Measurements from ENCODE around the gene SLC38A3.

SLC38A3 gene

DNA sequence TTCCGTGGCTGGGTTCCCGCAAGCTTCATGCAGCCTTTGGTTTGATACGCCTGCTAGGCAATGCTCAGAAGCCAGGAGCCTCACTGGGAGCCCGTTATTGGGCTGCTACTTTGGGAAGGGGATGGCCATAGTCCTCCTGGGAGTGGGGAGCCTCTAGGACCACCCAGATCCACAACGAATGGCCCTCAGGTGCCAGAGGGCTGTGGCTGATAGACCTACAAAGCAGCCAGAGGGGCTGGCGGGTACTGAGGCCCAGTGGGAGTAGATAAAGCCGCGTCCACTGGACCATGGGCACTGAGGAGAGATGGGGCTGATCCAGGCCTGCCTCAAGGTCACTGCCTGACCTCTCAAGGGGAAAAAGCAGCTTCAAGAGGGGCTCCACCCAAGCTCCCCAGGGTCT, 12.9 kb upstream of the SLC38A3 start:
- TF ChIP-seq, protein P1, sequence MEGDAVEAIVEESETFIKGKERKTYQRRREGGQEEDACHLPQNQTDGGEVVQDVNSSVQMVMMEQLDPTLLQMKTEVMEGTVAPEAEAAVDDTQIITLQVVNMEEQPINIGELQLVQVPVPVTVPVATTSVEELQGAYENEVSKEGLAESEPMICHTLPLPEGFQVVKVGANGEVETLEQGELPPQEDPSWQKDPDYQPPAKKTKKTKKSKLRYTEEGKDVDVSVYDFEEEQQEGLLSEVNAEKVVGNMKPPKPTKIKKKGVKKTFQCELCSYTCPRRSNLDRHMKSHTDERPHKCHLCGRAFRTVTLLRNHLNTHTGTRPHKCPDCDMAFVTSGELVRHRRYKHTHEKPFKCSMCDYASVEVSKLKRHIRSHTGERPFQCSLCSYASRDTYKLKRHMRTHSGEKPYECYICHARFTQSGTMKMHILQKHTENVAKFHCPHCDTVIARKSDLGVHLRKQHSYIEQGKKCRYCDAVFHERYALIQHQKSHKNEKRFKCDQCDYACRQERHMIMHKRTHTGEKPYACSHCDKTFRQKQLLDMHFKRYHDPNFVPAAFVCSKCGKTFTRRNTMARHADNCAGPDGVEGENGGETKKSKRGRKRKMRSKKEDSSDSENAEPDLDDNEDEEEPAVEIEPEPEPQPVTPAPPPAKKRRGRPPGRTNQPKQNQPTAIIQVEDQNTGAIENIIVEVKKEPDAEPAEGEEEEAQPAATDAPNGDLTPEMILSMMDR (IDR thresholded peaks at IDR 0.05; ENCODE audit: low read depth, low read length) = no peak
- Histone ChIP-seq H3K4me3 (ENCODE audit: low read depth, low read length) (no peak overlapping the region), H3K9me3 (no peaks in the 10 kb centered on the region), H3K36me3 (no peaks in the 10 kb centered on the region), H3K4me1 (no peaks in the 10 kb centered on the region), H3K27me3 (peaks cover 20% of the 10 kb centered on the region)
- no peak for DNase-seq

DNA sequence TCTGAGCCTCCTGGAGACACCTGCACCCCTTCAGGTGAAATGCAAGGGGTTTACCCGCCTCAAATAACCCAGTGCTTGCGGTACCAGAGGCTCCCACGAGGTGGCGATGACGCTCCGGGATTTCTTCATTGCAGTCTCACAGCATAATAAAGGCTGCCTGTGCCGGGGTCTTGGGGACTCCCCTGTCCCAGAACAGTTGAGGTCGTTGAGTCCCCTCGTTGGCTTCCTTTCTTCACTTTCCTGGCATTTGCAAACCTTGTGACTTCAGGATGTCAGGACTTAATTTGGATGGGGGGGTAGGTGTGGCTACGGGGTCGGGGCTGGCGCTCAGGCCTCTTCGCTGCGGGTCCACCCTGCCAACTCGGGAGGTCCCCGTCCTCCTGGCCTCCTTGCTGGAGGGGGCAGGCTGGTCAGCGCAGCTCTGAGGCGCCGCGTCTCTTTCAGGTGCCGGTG, 12.4 kb upstream of the SLC38A3 start:
- Histone ChIP-seq H3K27me3 (peaks cover 20% of the 10 kb centered on the region), H3K4me1 (no peaks in the 10 kb centered on the region), H3K4me3 (ENCODE audit: low read depth, low read length) (no peak overlapping the region), H3K9me3 (no peaks in the 10 kb centered on the region), H3K36me3 (no peaks in the 10 kb centered on the region)
- peak; percentile 64 for DNase-seq
- TF ChIP-seq, protein P1 (IDR thresholded peaks at IDR 0.05; ENCODE audit: low read depth, low read length) = peak; percentile 77

DNA sequence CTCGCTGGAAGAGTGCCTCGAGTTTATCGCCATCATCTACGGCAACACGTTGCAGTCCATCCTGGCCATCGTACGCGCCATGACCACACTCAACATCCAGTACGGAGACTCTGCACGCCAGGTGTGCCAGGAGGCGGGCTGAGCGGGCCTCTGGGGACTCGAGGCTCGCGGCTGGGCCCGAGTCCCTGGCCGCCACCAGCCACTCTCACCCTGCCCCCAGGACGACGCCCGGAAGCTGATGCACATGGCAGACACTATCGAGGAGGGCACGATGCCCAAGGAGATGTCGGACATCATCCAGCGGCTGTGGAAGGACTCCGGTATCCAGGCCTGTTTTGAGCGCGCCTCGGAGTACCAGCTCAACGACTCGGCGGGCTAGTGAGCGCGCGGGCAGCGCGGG, 11.8 kb upstream of the SLC38A3 start:
- peaks cover 20% of the 10 kb centered on the region for H3K27me3 ChIP-seq
- H3K4me1 ChIP-seq = no peaks in the 10 kb centered on the region
- DNase-seq = no peak
- TF ChIP-seq, protein P1 (IDR thresholded peaks at IDR 0.05; ENCODE audit: low read depth, low read length) = no peak
- no peak overlapping the region for H3K4me3 ChIP-seq (ENCODE audit: low read depth, low read length)
- no peaks in the 10 kb centered on the region for H3K9me3 ChIP-seq
- H3K36me3 ChIP-seq = no peaks in the 10 kb centered on the region

DNA sequence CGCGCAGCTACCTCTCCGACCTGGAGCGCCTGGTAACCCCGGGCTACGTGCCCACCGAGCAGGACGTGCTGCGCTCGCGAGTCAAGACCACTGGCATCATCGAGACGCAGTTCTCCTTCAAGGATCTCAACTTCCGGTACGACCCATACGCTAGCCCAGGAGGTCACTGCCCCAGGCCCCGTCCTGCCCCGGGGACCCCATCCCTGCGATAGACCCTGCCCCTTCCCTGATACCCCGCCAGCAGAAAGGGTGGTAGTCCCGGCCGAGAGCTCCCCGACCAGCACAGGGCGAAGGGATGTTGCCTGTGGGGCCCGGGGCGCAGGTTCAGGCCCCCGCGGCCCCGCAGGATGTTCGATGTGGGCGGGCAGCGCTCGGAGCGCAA, 11.3 kb upstream of the SLC38A3 start:
- no peaks in the 10 kb centered on the region for H3K4me1 ChIP-seq
- H3K36me3 ChIP-seq = no peaks in the 10 kb centered on the region
- H3K9me3 ChIP-seq = no peaks in the 10 kb centered on the region
- DNase-seq = no peak
- H3K4me3 ChIP-seq (ENCODE audit: low read depth, low read length) = no peak overlapping the region
- H3K27me3 ChIP-seq = peaks cover 20% of the 10 kb centered on the region
- TF ChIP-seq, protein P1 (IDR thresholded peaks at IDR 0.05; ENCODE audit: low read depth, low read length) = no peak

DNA sequence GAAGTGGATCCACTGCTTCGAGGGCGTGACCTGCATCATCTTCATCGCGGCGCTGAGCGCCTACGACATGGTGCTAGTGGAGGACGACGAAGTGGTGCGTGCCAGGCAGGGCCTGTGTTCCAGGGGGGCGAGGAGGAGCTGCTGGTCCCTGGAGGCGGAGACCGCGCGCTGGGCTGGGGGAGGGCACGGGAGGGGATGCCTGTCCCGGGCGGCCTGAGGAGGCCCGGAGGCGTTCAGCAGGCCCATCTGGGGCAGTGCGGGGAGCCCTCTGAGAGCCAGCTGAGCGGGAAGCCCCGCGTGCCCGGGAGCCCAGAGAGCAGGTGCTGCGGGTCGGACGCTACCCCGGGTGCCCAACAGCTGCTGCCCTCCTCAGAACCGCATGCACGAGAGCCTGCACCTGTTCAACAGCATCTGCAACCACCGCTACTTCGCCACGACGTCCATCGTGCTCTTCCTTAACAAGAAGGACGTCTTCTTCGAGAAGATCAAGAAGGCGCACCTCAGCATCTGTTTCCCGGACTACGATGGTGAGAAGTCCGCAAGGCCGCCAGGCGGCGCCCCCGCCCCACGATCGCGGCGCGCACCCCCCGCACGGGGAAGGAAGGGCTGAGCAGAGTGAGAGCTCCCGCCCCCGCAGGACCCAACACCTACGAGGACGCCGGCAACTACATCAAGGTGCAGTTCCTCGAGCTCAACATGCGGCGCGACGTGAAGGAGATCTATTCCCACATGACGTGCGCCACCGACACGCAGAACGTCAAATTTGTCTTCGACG, 10.8 kb upstream of the SLC38A3 start:
- H3K4me1 ChIP-seq = no peaks in the 10 kb centered on the region
- TF ChIP-seq, protein P1 (IDR thresholded peaks at IDR 0.05; ENCODE audit: low read depth, low read length) = peak; percentile 65
- H3K9me3 ChIP-seq = no peaks in the 10 kb centered on the region
- DNase-seq = peak; percentile 61
- peaks cover 20% of the 10 kb centered on the region for H3K27me3 ChIP-seq
- no peaks in the 10 kb centered on the region for H3K36me3 ChIP-seq
- no peak overlapping the region for H3K4me3 ChIP-seq (ENCODE audit: low read depth, low read length)

GRCh38 chr3:50194903-50195500, 10.1 kb upstream of the SLC38A3 start:
- Histone ChIP-seq H3K27me3 (peaks cover 20% of the 10 kb centered on the region), H3K9me3 (no peaks in the 10 kb centered on the region), H3K4me3 (ENCODE audit: low read depth, low read length) (no peak overlapping the region), H3K36me3 (no peaks in the 10 kb centered on the region), H3K4me1 (no peaks in the 10 kb centered on the region)
- TF ChIP-seq, protein P1 (IDR thresholded peaks at IDR 0.05; ENCODE audit: low read depth, low read length) = no peak
- no peak for DNase-seq

Data from BE2C (cell line).